K562 (cell line): ENCODE measurements around the gene CACNB1. TPM values are rescaled to one million over a fixed set of nuclear protein-coding genes. Genes with fewer than 3 reads are reported as not detected.
A peak's percentile ranks its signal among the peaks of the same experiment; 100 is the strongest.

ENCODE experiments used
- CBFA2T3 ChIP-seq: fragments of 450-650 bp; IDR thresholded peaks from 2 replicates; pipeline ENCODE4 v1.6.1; 2017
- CBFB ChIP-seq: sonication (generic); formaldehyde crosslinking; IDR thresholded peaks from 2 replicates; pipeline ENCODE4 v1.4.0; 2020; ENCODE audit warnings: mild to moderate bottlenecking, missing genetic modification reagents
- CSDE1 ChIP-seq, 2 experiments: fragments of 450-650 bp; IDR thresholded peaks; 2 replicates each; pipeline ENCODE4 v1.6.1; 2016; ENCODE audit warnings: mild to moderate bottlenecking in 1 of 2
- ELF4 ChIP-seq: fragments of 450-650 bp; formaldehyde crosslinking; IDR thresholded peaks from 2 replicates; pipeline ENCODE4 v1.4.0; 2022; ENCODE audit warnings: missing genetic modification characterization
- HDAC1 ChIP-seq, 2 experiments: fragments of 450-650 bp; IDR thresholded peaks; 2 replicates each; pipeline ENCODE4 v1.6.1; 2016 to 2017; ENCODE audit warnings: inconsistent platforms in 1 of 2, mild to moderate bottlenecking in 1 of 2, moderate library complexity in 1 of 2
- MCM2 ChIP-seq: fragments of 450-650 bp; IDR thresholded peaks from 2 replicates; pipeline ENCODE4 v1.6.1; 2017; ENCODE audit warnings: low read depth, mild to moderate bottlenecking
- SIN3A ChIP-seq, 2 experiments: fragments of 150-350 bp in 1 of 2; IDR thresholded peaks; 2 replicates each; pipeline ENCODE4 v1.6.1; 2011 to 2016; ENCODE audit warnings: borderline replicate concordance in 2 of 2, low read depth in 2 of 2, low read length in 2 of 2, mild to moderate bottlenecking in 2 of 2, moderate library complexity in 2 of 2; ENCODE audit not compliant: control insufficient read depth in 1 of 2
- STAT6 ChIP-seq: sonication (generic); formaldehyde crosslinking; IDR thresholded peaks from 2 replicates; pipeline ENCODE4 v1.8.1; 2023; ENCODE audit warnings: mild to moderate bottlenecking, missing genetic modification reagents
- ZNF311 ChIP-seq: fragments of 250-450 bp; sonication (Bioruptor Pico); IDR thresholded peaks from 2 replicates; pipeline ENCODE4 v1.4.0; 2020; ENCODE audit warnings: mild to moderate bottlenecking, moderate library complexity
- ZNF318 ChIP-seq, 2 experiments: fragments of 450-650 bp; IDR thresholded peaks; 2 replicates each; pipeline ENCODE4 v1.6.1; 2016; ENCODE audit warnings: mild to moderate bottlenecking in 2 of 2, borderline replicate concordance in 1 of 2, low read depth in 1 of 2, moderate library complexity in 1 of 2
- ZNF384 ChIP-seq: IDR thresholded peaks from 2 replicates; pipeline ENCODE4 v1.6.1; 2012; ENCODE audit warnings: low read depth, low read length, improper control_type of control experiment
- ZNF785 ChIP-seq: fragments of 250-450 bp; sonication (Bioruptor Pico); IDR thresholded peaks from 2 replicates; pipeline ENCODE4 v1.4.0; 2020; ENCODE audit warnings: mild to moderate bottlenecking
- polyA plus RNA-seq, 8 experiments: library from polyadenylated mRNA; depleted of rRNA in 4 of 8; stranded (reverse) in 5 of 8; unstranded in 3 of 8; fragments of >200 nt; fragmentation: Nextera tagmentation in 2 of 8; fragmentation: Illumina TruSeq in 1 of 8; extraction: Ambion mirVana in 2 of 8; extraction: Trizol in 1 of 8; gene quantifications; 2 replicates each; pipeline versions ENCODE4 v1.2.1 to v1.2.3, GENCODE V29; 2011 to 2014; ENCODE audit warnings: inconsistent platforms in 1 of 8, missing spikeins in 1 of 8
- total RNA-seq, 7 experiments: library from RNA; depleted of rRNA in 6 of 7; stranded (reverse); fragments of >200 nt in 6 of 7; fragmentation: Illumina TruSeq in 2 of 7; extraction: Trizol in 2 of 7; gene quantifications; 2 replicates each; pipeline versions ENCODE4 v1.2.1 to v1.2.3, GENCODE V29; 2011 to 2021; ENCODE audit warnings: low replicate concordance in 1 of 7
- TF ChIP-seq, protein P1 (sequence below): sonication (generic); formaldehyde crosslinking; IDR thresholded peaks from 2 replicates; pipeline ENCODE4 v1.8.1; 2022; ENCODE audit warnings: missing genetic modification reagents
- TF ChIP-seq, protein P2 (sequence below): sonication (generic); formaldehyde crosslinking; IDR thresholded peaks from 2 replicates; pipeline ENCODE4 v1.8.0; 2022; ENCODE audit warnings: missing genetic modification reagents, mild to moderate bottlenecking, moderate library complexity, borderline replicate concordance
- TF ChIP-seq, protein P3 (sequence below): fragments of 450-650 bp; IDR thresholded peaks from 2 replicates; pipeline ENCODE4 v1.6.1; 2016; ENCODE audit warnings: low read depth, mild to moderate bottlenecking, moderate library complexity

The CACNB1 gene
- total and polyA plus RNA-seq, 9 of the 15 experiments (the other 6 are each of a cell fraction or from before 2014, with no cell fraction given): 0.08 to 7.4 (median 3.0) TPM

DNA sequence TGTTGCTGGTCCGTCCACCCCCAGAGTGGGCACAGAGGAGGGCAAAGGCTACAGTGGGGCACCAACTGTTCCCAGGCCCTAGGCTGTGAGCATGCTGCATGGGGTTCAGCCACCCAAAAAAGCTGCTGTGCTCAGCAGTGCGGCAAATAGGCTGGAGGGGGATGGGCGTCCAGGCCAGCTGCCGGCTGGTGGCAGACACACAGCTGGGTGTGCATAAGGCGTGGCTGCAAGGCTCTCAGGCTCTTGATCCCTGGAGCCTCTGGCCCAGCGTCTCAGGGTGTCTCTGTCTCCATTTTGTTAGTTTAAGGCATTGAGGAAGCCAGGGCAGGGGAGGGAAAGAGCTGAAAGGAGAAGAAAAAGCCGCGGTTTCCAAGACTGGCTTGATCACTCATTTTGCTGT is 11.4 kb upstream of the CACNB1 start (continued):
- TF ChIP-seq, protein P1, sequence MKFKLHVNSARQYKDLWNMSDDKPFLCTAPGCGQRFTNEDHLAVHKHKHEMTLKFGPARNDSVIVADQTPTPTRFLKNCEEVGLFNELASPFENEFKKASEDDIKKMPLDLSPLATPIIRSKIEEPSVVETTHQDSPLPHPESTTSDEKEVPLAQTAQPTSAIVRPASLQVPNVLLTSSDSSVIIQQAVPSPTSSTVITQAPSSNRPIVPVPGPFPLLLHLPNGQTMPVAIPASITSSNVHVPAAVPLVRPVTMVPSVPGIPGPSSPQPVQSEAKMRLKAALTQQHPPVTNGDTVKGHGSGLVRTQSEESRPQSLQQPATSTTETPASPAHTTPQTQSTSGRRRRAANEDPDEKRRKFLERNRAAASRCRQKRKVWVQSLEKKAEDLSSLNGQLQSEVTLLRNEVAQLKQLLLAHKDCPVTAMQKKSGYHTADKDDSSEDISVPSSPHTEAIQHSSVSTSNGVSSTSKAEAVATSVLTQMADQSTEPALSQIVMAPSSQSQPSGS: no peak
- TF ChIP-seq CBFB (CRISPR knock-in tag): no peak
- TF ChIP-seq STAT6 (CRISPR knock-in tag): no peak
- TF ChIP-seq CSDE1 (IDR thresholded peaks at IDR 0.05): no peak
- TF ChIP-seq, protein P2, sequence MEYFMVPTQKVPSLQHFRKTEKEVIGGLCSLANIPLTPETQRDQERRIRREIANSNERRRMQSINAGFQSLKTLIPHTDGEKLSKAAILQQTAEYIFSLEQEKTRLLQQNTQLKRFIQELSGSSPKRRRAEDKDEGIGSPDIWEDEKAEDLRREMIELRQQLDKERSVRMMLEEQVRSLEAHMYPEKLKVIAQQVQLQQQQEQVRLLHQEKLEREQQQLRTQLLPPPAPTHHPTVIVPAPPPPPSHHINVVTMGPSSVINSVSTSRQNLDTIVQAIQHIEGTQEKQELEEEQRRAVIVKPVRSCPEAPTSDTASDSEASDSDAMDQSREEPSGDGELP (CRISPR knock-in tag): peak; percentile 93
- TF ChIP-seq ZNF384: no peak
- TF ChIP-seq CBFA2T3: peak; percentile 29; the same call in 1 of the 2 replicates
- TF ChIP-seq, protein P3, sequence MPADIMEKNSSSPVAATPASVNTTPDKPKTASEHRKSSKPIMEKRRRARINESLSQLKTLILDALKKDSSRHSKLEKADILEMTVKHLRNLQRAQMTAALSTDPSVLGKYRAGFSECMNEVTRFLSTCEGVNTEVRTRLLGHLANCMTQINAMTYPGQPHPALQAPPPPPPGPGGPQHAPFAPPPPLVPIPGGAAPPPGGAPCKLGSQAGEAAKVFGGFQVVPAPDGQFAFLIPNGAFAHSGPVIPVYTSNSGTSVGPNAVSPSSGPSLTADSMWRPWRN: no peak
- 0 out of 4 replicates have a peak, but pooled peaks of 1 of the 2 experiments have one; percentile 23 for TF ChIP-seq SIN3A (IDR thresholded peaks at IDR 0.05; ENCODE audit: borderline replicate concordance in 2 of 2, control insufficient read depth in 1 of 2, low read depth in 2 of 2, low read length in 2 of 2)
- no peak for TF ChIP-seq ZNF311 (CRISPR knock-in tag)
- no peak for TF ChIP-seq HDAC1 (IDR thresholded peaks at IDR 0.05)
- no peak for TF ChIP-seq ZNF785
- TF ChIP-seq ZNF318 (IDR thresholded peaks at IDR 0.05; ENCODE audit: borderline replicate concordance in 1 of 2, low read depth in 1 of 2): no peak
- TF ChIP-seq ELF4 (CRISPR knock-in tag): no peak
- no peak for TF ChIP-seq MCM2
